CD4-positive, alpha-beta T cell treated with Interleukin-4 for 1 hour (primary cell): Measurements from ENCODE around the gene NAXE.
"Not testable (repeated sequence)": the region's sequence is repeated elsewhere in the genome, so short reads cannot be mapped to it uniquely, and the experiment has no call there.

Experiments
- DNase-seq, 2 donors: peaks; one replicate each; pipeline ENCODE4 v3.0.0-alpha.2; 2020 to 2022

Gene NAXE

GRCh38 chr1:156571919-156572662 is 19.5 kb upstream of the NAXE start, which contains the start of gene IQGAP3:
Gene IQGAP3 (minus strand): TSS chr1:156572565. CDS start chr1:156572529, 36 bp downstream.
- DNase-seq, result peak; percentile 81 to 88

- no peak for DNase-seq
These were observed 18.9 kb upstream of the NAXE start for GRCh38 chr1:156572663-156573018.

- no peak for DNase-seq
These were observed 17.4 kb upstream of the NAXE start for GRCh38 chr1:156574039-156574633.

GRCh38 chr1:156577550-156577949 is 14.0 kb upstream of the NAXE start:
- DNase-seq, result no peak

GRCh38 chr1:156578055-156578454 is 13.5 kb upstream of the NAXE start:
- DNase-seq, result no peak

- DNase-seq, result no peak
These were observed 12.1 kb upstream of the NAXE start, which contains the start of gene TTC24 for GRCh38 chr1:156579472-156579871. Gene TTC24 (plus strand): TSS chr1:156579723. CDS start chr1:156581365, 1,642 bp downstream.

- DNase-seq, result peak; percentile 35 to 44
These were observed 9.8 kb upstream of the NAXE start for GRCh38 chr1:156581661-156582387.

GRCh38 chr1:156582388-156583017 is 9.1 kb upstream of the NAXE start:
- peak in 1 of 2 donors; percentile 18 for DNase-seq

GRCh38 chr1:156583821-156584622 is 7.6 kb upstream of the NAXE start:
- peak; percentile 81 to 83 for DNase-seq

GRCh38 chr1:156584813-156585212 is 6.8 kb upstream of the NAXE start:
- no peak for DNase-seq

GRCh38 chr1:156586323-156586722 is 5.3 kb upstream of the NAXE start:
- no peak for DNase-seq

- no peak for DNase-seq
These were observed 4.6 kb upstream of the NAXE start for GRCh38 chr1:156586892-156587477.

- not testable (repeated sequence) for DNase-seq
These were observed 3.6 kb upstream of the NAXE start for GRCh38 chr1:156587927-156588326.

GRCh38 chr1:156589546-156589945 is 2.0 kb upstream of the NAXE start:
- DNase-seq, result no peak

- no peak for DNase-seq
These were observed 1.0 kb upstream of the NAXE start for GRCh38 chr1:156590326-156591180.

GRCh38 chr1:156591181-156591431 is 470 bp upstream of the NAXE start:
- DNase-seq, result no peak

- DNase-seq, result no peak
These were observed 758 bp downstream of the NAXE start for GRCh38 chr1:156592158-156592909.

- no peak for DNase-seq
These were observed 1.5 kb downstream of the NAXE start for GRCh38 chr1:156592910-156593660.

- no peak for DNase-seq
These were observed 2.0 kb downstream of the NAXE start for GRCh38 chr1:156593661-156593989.

- DNase-seq, result no peak
These were observed 2.6 kb downstream of the NAXE start for GRCh38 chr1:156594190-156594589.
